Osteocyte (in vitro differentiated cells): Measurements from ENCODE around the gene CYP2R1. TPM values are rescaled to one million over a fixed set of nuclear protein-coding genes. Genes with fewer than 3 reads are reported as not detected.

Experiments used
- DNase-seq: peaks from one replicate; pipeline ENCODE4 v3.0.0; 2021; ENCODE audit warnings: mixed read lengths; ENCODE audit not compliant: unreplicated experiment; ENCODE audit errors: extremely low spot score
- H3K27ac Mint-ChIP-seq: one replicate; pipeline ENCODE4 v1.8.0; 2021; ENCODE audit warnings: mild to moderate bottlenecking, mixed read lengths; ENCODE audit not compliant: unreplicated experiment
- H3K27me3 Mint-ChIP-seq: one replicate; pipeline ENCODE4 v1.8.0; 2021; ENCODE audit warnings: mixed read lengths; ENCODE audit not compliant: unreplicated experiment
- H3K36me3 Mint-ChIP-seq: one replicate; pipeline ENCODE4 v1.8.0; 2021; ENCODE audit warnings: mixed read lengths; ENCODE audit not compliant: unreplicated experiment
- H3K4me1 Mint-ChIP-seq: one replicate; pipeline ENCODE4 v1.8.0; 2021; ENCODE audit warnings: mixed read lengths; ENCODE audit not compliant: unreplicated experiment
- H3K4me3 Mint-ChIP-seq: one replicate; pipeline ENCODE4 v1.8.0; 2021; ENCODE audit warnings: mild to moderate bottlenecking, moderate library complexity, mixed read lengths; ENCODE audit not compliant: unreplicated experiment
- H3K9me3 Mint-ChIP-seq: one replicate; pipeline ENCODE4 v1.8.0; 2021; ENCODE audit warnings: mixed read lengths; ENCODE audit not compliant: unreplicated experiment
- total RNA-seq: library from RNA; stranded (reverse); gene quantifications from 2 replicates; pipeline ENCODE4 v1.2.1, GENCODE V29; 2021
- TF ChIP-seq, protein P1 (sequence below): fragments of 200-600 bp; sonication (generic); IDR thresholded peaks from 2 replicates; pipeline ENCODE4 v1.5.0; 2021; ENCODE audit warnings: antibody characterized with exemption, mild to moderate bottlenecking, moderate library complexity

The CYP2R1 gene
- total RNA-seq, 1 donor from 2014 or later = 6.4 TPM

- no peaks in the 10 kb centered on the region for H3K36me3 Mint-ChIP-seq
- no peak overlapping the region for H3K4me3 Mint-ChIP-seq
- no peak overlapping the region for H3K27ac Mint-ChIP-seq
- H3K4me1 Mint-ChIP-seq = no peaks in the 10 kb centered on the region
- peaks cover under 1% of the 10 kb centered on the region for H3K27me3 Mint-ChIP-seq
- TF ChIP-seq, protein P1, sequence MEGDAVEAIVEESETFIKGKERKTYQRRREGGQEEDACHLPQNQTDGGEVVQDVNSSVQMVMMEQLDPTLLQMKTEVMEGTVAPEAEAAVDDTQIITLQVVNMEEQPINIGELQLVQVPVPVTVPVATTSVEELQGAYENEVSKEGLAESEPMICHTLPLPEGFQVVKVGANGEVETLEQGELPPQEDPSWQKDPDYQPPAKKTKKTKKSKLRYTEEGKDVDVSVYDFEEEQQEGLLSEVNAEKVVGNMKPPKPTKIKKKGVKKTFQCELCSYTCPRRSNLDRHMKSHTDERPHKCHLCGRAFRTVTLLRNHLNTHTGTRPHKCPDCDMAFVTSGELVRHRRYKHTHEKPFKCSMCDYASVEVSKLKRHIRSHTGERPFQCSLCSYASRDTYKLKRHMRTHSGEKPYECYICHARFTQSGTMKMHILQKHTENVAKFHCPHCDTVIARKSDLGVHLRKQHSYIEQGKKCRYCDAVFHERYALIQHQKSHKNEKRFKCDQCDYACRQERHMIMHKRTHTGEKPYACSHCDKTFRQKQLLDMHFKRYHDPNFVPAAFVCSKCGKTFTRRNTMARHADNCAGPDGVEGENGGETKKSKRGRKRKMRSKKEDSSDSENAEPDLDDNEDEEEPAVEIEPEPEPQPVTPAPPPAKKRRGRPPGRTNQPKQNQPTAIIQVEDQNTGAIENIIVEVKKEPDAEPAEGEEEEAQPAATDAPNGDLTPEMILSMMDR = no peak
- no peaks in the 10 kb centered on the region for H3K9me3 Mint-ChIP-seq
- DNase-seq = no peak
Measured at GRCh38 chr11:14930369-14930768, 38.3 kb upstream of the CYP2R1 start.

- Mint-ChIP-seq H3K9me3 (no peaks in the 10 kb centered on the region), H3K4me3 (no peak overlapping the region), H3K27me3 (peaks cover 5% of the 10 kb centered on the region), H3K36me3 (no peaks in the 10 kb centered on the region), H3K27ac (no peak overlapping the region), H3K4me1 (no peaks in the 10 kb centered on the region)
- TF ChIP-seq, protein P1 = no peak
- no peak for DNase-seq
Measured at GRCh38 chr11:14927146-14927545, 35.1 kb upstream of the CYP2R1 start.

DNA sequence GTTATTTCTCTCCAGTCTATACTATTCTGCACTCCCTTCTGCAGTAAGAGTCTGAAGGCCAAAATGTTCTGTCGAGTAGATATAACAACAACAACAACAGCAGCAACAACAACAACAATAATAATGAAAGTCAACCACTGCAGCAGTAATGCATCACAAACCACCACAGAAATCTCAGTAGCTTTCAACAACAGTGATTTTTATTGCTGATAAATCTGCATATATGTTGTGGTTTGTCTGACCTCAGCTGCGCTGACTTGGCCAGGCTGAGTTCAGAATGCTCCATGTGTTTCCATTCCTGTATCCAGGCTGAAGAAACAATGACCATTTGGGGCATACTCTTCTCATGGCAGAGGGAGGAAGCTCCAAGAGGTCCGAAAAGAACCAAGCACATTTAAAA is 32.3 kb upstream of the CYP2R1 start:
- Mint-ChIP-seq H3K36me3 (no peaks in the 10 kb centered on the region), H3K4me1 (no peaks in the 10 kb centered on the region), H3K4me3 (no peak overlapping the region), H3K27ac (no peak overlapping the region), H3K27me3 (peaks cover 10% of the 10 kb centered on the region), H3K9me3 (no peaks in the 10 kb centered on the region)
- no peak for DNase-seq
- TF ChIP-seq, protein P1 = no peak

GRCh38 chr11:14916403-14916802 is 24.4 kb upstream of the CYP2R1 start:
- H3K36me3 Mint-ChIP-seq = no peaks in the 10 kb centered on the region
- H3K27ac Mint-ChIP-seq = no peak overlapping the region
- DNase-seq = no peak
- no peak overlapping the region for H3K4me3 Mint-ChIP-seq
- H3K4me1 Mint-ChIP-seq = no peaks in the 10 kb centered on the region
- TF ChIP-seq, protein P1 = no peak
- peaks cover 30% of the 10 kb centered on the region for H3K27me3 Mint-ChIP-seq
- peaks cover 6% of the 10 kb centered on the region for H3K9me3 Mint-ChIP-seq

- no peak for DNase-seq
- H3K27ac Mint-ChIP-seq = no peak overlapping the region
- H3K36me3 Mint-ChIP-seq = no peaks in the 10 kb centered on the region
- no peak overlapping the region for H3K4me3 Mint-ChIP-seq
- peaks cover 40% of the 10 kb centered on the region for H3K27me3 Mint-ChIP-seq
- H3K9me3 Mint-ChIP-seq = peaks cover 6% of the 10 kb centered on the region
- no peaks in the 10 kb centered on the region for H3K4me1 Mint-ChIP-seq
- TF ChIP-seq, protein P1 = no peak
Measured at GRCh38 chr11:14914536-14914935, 22.5 kb upstream of the CYP2R1 start.
